Middle frontal gyrus (tissue), 1 donor: Measurements from ENCODE around the gene SMG9.
"Not testable (repeated sequence)": the region's sequence is repeated elsewhere in the genome, so short reads cannot be mapped to it uniquely, and the experiment has no call there.

Experiments used
- DNase-seq: peaks from one replicate; pipeline ENCODE4 v3.0.0-alpha.2; 2015; ENCODE audit warnings: low spot score; ENCODE audit errors: extremely low spot score

The SMG9 gene

GRCh38 chr19:43691755-43692154, 63.0 kb downstream of the SMG9 start:
- DNase-seq: no peak

GRCh38 chr19:43690890-43691289, 63.9 kb downstream of the SMG9 start:
- no peak for DNase-seq

- DNase-seq: no peak
Observed at GRCh38 chr19:43690444-43690843, 64.3 kb downstream of the SMG9 start.

- no peak for DNase-seq
Observed at GRCh38 chr19:43688059-43688701, 66.6 kb downstream of the SMG9 start.

GRCh38 chr19:43687660-43687997, 67.1 kb downstream of the SMG9 start:
- DNase-seq: no peak

GRCh38 chr19:43684326-43684725, 70.4 kb downstream of the SMG9 start:
- no peak for DNase-seq

- no peak for DNase-seq
Observed at GRCh38 chr19:43683905-43684304, 70.9 kb downstream of the SMG9 start.

GRCh38 chr19:43682824-43683661, 71.7 kb downstream of the SMG9 start:
- DNase-seq: no peak

GRCh38 chr19:43682269-43682668, 72.5 kb downstream of the SMG9 start:
- DNase-seq: not testable (repeated sequence)

GRCh38 chr19:43681821-43682220, 72.9 kb downstream of the SMG9 start:
- no peak for DNase-seq

- no peak for DNase-seq
Observed at GRCh38 chr19:43678512-43679261, 76.1 kb downstream of the SMG9 start.
